Vagina (tissue), 2 donors: Measurements from ENCODE around the gene CCDC27.

Experiments
- POLR2A ChIP-seq, 2 donors: fragments of 450-650 bp; IDR thresholded peaks; one replicate each; pipeline ENCODE4 v1.6.1; 2017; ENCODE audit warnings: antibody characterized with exemption in 2 of 2, mild to moderate bottlenecking in 2 of 2, moderate library complexity in 2 of 2
- TF ChIP-seq, protein P1 (sequence below), 3 experiments: fragments of 450-650 bp in 2 of 3; fragments of 200-600 bp in 1 of 3; sonication (generic) in 1 of 3; IDR thresholded peaks; one replicate each; pipeline ENCODE4 v1.5.1; 2017 to 2019; ENCODE audit warnings: antibody characterized with exemption in 3 of 3, mild to moderate bottlenecking in 2 of 3, moderate library complexity in 2 of 3

DNA sequence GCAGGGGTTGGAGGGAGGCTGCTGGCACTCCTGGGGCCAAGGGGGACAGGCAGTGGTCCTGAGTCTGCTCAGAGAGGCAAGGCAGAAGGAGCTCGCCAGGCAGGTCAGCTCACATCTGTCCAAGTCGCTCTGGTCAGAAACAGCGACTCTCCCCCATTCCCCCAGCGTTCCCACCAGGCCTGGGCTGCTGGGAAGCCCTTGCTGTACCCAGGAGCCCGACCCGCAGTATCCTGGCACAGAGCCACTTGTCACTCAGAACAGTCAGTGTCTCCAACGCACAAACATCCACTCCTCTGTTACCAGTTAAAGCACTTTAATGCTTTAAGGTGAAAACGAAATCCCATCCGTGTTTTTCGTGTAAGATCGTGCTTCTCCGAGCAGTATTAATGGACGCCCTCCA, 16.6 kb upstream of the CCDC27 start:
- TF ChIP-seq, protein P1, sequence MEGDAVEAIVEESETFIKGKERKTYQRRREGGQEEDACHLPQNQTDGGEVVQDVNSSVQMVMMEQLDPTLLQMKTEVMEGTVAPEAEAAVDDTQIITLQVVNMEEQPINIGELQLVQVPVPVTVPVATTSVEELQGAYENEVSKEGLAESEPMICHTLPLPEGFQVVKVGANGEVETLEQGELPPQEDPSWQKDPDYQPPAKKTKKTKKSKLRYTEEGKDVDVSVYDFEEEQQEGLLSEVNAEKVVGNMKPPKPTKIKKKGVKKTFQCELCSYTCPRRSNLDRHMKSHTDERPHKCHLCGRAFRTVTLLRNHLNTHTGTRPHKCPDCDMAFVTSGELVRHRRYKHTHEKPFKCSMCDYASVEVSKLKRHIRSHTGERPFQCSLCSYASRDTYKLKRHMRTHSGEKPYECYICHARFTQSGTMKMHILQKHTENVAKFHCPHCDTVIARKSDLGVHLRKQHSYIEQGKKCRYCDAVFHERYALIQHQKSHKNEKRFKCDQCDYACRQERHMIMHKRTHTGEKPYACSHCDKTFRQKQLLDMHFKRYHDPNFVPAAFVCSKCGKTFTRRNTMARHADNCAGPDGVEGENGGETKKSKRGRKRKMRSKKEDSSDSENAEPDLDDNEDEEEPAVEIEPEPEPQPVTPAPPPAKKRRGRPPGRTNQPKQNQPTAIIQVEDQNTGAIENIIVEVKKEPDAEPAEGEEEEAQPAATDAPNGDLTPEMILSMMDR (IDR thresholded peaks at IDR 0.05): no peak
- no peak for TF ChIP-seq POLR2A (IDR thresholded peaks at IDR 0.05)
